ENCODE measurements around the gene FAM174C.

GRCh38 chr19:1288833-1289685 lies 13.7 kb downstream of the FAM174C start:
- TF ChIP-seq CTCF (conservative IDR thresholded peaks at IDR 0.05; ENCODE audit: low read depth, low read length): no peak
- no peak for TF ChIP-seq EZH2 (IDR thresholded peaks at IDR 0.05; ENCODE audit: low read length, unreplicated experiment)
- TF ChIP-seq EZH2phosphoT487 (IDR thresholded peaks at IDR 0.05; ENCODE audit: borderline replicate concordance, low read length): no peak
